Activated CD4-positive, alpha-beta T cell treated with anti-CD3 and anti-CD28 coated beads for 36 hours (primary cell): ENCODE results near the gene PRKCE. TPM values are rescaled to one million over a fixed set of nuclear protein-coding genes. Genes with fewer than 3 reads are reported as not detected.

Experiments used
- ATAC-seq: fragments of 200-7000 bp; cut with Tn5 transposase; one replicate; pipeline ENCODE4 v1.10.0; 2021; ENCODE audit warnings: mild to moderate bottlenecking, moderate library complexity
- CTCF ChIA-PET: fragments of 350-600 bp; sonication (Branson Sonifier 250); formaldehyde crosslinking; loops from one replicate; lab custom pipeline; 2021; ENCODE audit warnings: antibody characterized with exemption; lab: Charles Lee
- POLR2A ChIA-PET: fragments of 350-600 bp; sonication (Branson Sonifier 250); formaldehyde crosslinking; loops from one replicate; lab custom pipeline; 2021; ENCODE audit warnings: antibody characterized with exemption, inconsistent platforms; lab: Charles Lee
- DNase-seq: peaks from one replicate; pipeline ENCODE4 v3.0.0-alpha.2; 2020
- H3K27ac Mint-ChIP-seq: one replicate; pipeline ENCODE4 v1.8.0; 2021; ENCODE audit warnings: mixed read lengths
- H3K27me3 Mint-ChIP-seq: one replicate; pipeline ENCODE4 v1.8.0; 2021; ENCODE audit warnings: mixed read lengths
- H3K36me3 Mint-ChIP-seq: one replicate; pipeline ENCODE4 v1.8.0; 2021; ENCODE audit warnings: low read depth, mixed read lengths
- H3K4me1 Mint-ChIP-seq: one replicate; pipeline ENCODE4 v1.8.0; 2021; ENCODE audit warnings: mixed read lengths
- H3K4me3 Mint-ChIP-seq: one replicate; pipeline ENCODE4 v1.8.0; 2021; ENCODE audit warnings: mild to moderate bottlenecking, moderate library complexity, mixed read lengths
- H3K9me3 Mint-ChIP-seq: one replicate; pipeline ENCODE4 v1.8.0; 2021; ENCODE audit warnings: low read depth, mixed read lengths
- intact Hi-C, 2 experiments: fragments of 100-400 bp; cut with DNase I in 1 of 2; cut with micrococcal nuclease in 1 of 2; formaldehyde crosslinking; loops; one replicate each; pipeline versions ENCODE4 v1.14.2 to v1.15.1; 2022 to 2024; cut with DNase I, micrococcal nuclease
- total RNA-seq, 2 experiments: library from RNA; stranded (reverse); gene quantifications; one replicate each; pipeline ENCODE4 v1.2.3, GENCODE V29; 2021

PRKCE gene
- total RNA-seq, 2 experiments from 2014 or later: 9.0 to 13.2 TPM

GRCh38 chr2:45761635-45762034 is 110.2 kb downstream of the PRKCE start:
- H3K4me1 Mint-ChIP-seq: no peaks in the 10 kb centered on the region
- no peak overlapping the region for H3K27ac Mint-ChIP-seq
- ATAC-seq (no peak), DNase-seq (no peak)
- H3K27me3 Mint-ChIP-seq: no peaks in the 10 kb centered on the region
- H3K9me3 Mint-ChIP-seq: no peaks in the 10 kb centered on the region
- no peak overlapping the region for H3K4me3 Mint-ChIP-seq
- no peaks in the 10 kb centered on the region for H3K36me3 Mint-ChIP-seq
- intact Hi-C loops: no loop called here
- ChIA-PET POLR2A (no interaction called here), CTCF (interaction anchor here (0.6 kb wide), 1 partner anchor 9 kb away, joined by 3 read pairs; no protein-coding TSS in a partner anchor)

DNA sequence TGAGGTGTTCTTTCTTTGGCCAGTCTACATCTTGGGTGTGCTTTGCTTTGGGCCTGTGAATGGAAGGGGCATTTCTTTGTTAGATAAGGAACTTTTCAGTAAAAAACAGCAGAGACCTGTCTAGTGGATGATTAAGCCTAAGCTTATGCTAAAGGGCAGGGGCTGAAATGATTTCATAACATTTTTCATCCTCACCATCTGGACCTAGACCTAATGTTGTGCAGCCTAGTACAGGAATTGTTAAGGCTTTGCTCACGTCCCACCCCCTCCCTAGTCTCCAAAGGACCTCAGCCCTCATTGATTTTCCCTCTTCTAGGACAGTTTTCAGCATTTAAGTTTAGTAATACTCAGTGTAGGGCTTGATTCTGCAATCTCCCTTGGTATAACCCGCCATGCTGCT is 111.8 kb downstream of the PRKCE start:
- H3K27ac Mint-ChIP-seq: no peak overlapping the region

DNA sequence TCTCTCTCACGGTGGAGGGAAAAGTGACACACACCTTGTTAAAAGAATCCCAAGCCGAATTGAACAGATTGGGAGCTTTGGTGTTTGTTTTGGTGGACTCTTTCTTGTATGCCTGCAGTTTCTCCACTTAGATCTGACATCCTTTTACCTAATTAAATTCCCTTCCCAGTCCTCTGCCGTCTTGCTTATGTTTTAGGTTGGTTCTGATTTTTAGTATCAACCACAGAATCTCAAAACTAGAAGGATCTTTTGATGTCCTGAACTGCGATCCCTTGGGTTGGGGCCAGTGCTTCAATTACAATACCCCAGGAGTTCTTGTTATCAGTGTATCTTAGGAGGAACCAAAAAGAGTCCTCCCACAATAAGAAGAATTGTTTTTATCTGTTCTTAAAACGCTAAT is 112.3 kb downstream of the PRKCE start:
- DNase-seq (no peak), ATAC-seq (no peak)
- H3K9me3 Mint-ChIP-seq: no peaks in the 10 kb centered on the region
- no peaks in the 10 kb centered on the region for H3K36me3 Mint-ChIP-seq
- ChIA-PET CTCF (interaction anchor here (1.2 to 2.1 kb wide), 2 partner anchors 16 to 98 kb away, joined by 3 to 10 read pairs; no protein-coding TSS in a partner anchor), POLR2A (no interaction called here)
- intact Hi-C loops: no loop called here
- H3K4me3 Mint-ChIP-seq: no peak overlapping the region
- no peaks in the 10 kb centered on the region for H3K27me3 Mint-ChIP-seq
- no peaks in the 10 kb centered on the region for H3K4me1 Mint-ChIP-seq
- no peak overlapping the region for H3K27ac Mint-ChIP-seq

More for the DNA sequence above, 111.8 kb downstream of the PRKCE start:
- H3K4me3 Mint-ChIP-seq: no peak overlapping the region
- H3K27me3 Mint-ChIP-seq: no peaks in the 10 kb centered on the region
- no peak for DNase-seq
- no peak for ATAC-seq
- intact Hi-C loops: no loop called here
- POLR2A ChIA-PET: no interaction called here
- CTCF ChIA-PET: interaction anchor here (2.1 kb wide), 1 partner anchor 16 kb away, joined by 10 read pairs; no protein-coding TSS in a partner anchor
- H3K4me1 Mint-ChIP-seq: no peaks in the 10 kb centered on the region
- no peaks in the 10 kb centered on the region for H3K36me3 Mint-ChIP-seq
- no peaks in the 10 kb centered on the region for H3K9me3 Mint-ChIP-seq

- ATAC-seq (no peak), DNase-seq (no peak)
- H3K36me3 Mint-ChIP-seq: no peaks in the 10 kb centered on the region
- intact Hi-C loops: no loop called here
- ChIA-PET POLR2A (no interaction called here), CTCF (interaction anchor here (0.6 to 2.1 kb wide), 3 partner anchors 14 to 207 kb away, joined by 3 to 10 read pairs (median 4); no protein-coding TSS in a partner anchor)
- no peaks in the 10 kb centered on the region for H3K27me3 Mint-ChIP-seq
- H3K27ac Mint-ChIP-seq: no peak overlapping the region
- H3K9me3 Mint-ChIP-seq: no peaks in the 10 kb centered on the region
- H3K4me1 Mint-ChIP-seq: peaks cover 3% of the 10 kb centered on the region
- no peak overlapping the region for H3K4me3 Mint-ChIP-seq
Measured at GRCh38 chr2:45765007-45765727, 113.7 kb downstream of the PRKCE start.

DNA sequence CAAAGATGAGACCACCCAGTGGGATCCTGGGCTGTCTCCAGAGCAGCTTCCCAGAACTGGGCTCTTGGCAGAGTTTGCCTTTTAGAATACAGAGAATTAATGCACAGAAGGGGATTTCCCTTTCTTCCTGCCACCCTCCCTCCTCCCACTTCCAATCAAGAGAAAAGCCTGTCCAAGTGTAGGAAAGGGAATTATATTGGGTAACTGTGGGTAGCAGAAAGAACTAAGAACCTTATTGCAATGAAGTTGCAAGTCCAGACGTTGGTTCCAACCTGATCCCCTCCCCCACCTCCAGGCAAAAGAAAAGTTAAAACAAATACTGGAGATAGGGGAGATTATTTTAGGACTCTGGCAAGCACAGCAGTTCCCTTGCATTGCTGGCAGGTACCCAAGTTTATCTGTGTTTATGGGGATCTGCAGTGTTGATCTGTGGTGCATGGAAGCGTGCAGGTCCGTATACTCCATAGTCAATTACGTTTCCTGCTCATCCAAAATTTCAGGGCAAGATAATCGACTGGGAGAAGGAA is 114.3 kb downstream of the PRKCE start:
- intact Hi-C loops: no loop called here
- POLR2A ChIA-PET: no interaction called here

DNA sequence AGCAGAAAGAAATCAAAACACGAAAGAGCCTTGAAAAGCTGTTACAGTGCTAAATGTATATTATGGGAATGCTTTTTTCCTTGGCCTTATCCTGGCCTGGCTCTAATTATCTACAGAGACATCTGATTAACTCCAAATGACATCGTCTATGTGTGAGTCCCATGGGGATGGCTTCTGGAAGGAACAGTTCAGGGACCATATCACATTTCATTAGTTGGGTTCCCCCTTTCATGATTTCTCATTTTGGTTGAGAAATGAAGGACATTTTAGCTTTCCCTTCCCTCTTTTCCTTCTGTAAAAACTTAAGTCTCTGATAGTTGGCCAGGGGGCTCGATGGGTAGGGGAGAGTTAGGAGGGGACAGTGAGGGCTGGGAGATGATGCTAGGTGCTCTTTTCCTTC is 116.7 kb downstream of the PRKCE start:
- ATAC-seq (no peak), DNase-seq (no peak)
- Mint-ChIP-seq H3K4me1 (peaks cover 3% of the 10 kb centered on the region), H3K36me3 (no peaks in the 10 kb centered on the region), H3K27ac (no peak overlapping the region), H3K4me3 (no peak overlapping the region), H3K9me3 (no peaks in the 10 kb centered on the region), H3K27me3 (no peaks in the 10 kb centered on the region)
- ChIA-PET CTCF (interaction anchor here (0.5 to 2.3 kb wide), 4 partner anchors 11 to 792 kb away, joined by 3 to 10 read pairs (median 4); no protein-coding TSS in a partner anchor), POLR2A (no interaction called here)
- intact Hi-C loops: no loop called here

More for the DNA sequence above, 114.3 kb downstream of the PRKCE start:
- H3K27me3 Mint-ChIP-seq: no peaks in the 10 kb centered on the region
- H3K4me1 Mint-ChIP-seq: peaks cover 3% of the 10 kb centered on the region
- CTCF ChIA-PET: interaction anchor here (0.6 kb wide), 1 partner anchor 208 kb away, joined by 4 read pairs; no protein-coding TSS in a partner anchor
- H3K36me3 Mint-ChIP-seq: no peaks in the 10 kb centered on the region
- no peak overlapping the region for H3K27ac Mint-ChIP-seq
- no peaks in the 10 kb centered on the region for H3K9me3 Mint-ChIP-seq
- ATAC-seq (no peak), DNase-seq (no peak)
- H3K4me3 Mint-ChIP-seq: no peak overlapping the region

DNA sequence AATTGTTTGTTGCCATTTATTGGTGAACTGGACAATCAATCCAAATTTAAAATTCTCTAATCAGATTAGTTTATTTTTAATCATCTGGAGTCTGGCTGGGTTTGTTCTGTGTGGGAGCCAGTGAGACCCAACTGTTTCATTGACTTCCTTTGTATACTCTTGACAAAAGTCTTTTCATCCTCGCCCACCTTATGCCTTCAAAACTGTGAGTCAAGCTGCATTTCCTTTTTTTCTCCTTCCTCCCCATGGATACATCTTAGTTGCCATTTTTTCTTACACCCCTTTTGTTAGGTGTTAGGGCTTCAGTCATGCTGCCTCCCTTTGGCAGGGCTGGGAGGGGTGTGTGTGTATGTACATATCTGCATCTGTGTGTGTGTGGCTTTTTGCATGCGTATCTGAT is 117.6 kb downstream of the PRKCE start:
- H3K9me3 Mint-ChIP-seq: no peaks in the 10 kb centered on the region
- H3K27ac Mint-ChIP-seq: no peak overlapping the region
- CTCF ChIA-PET: interaction anchor here (1.8 to 2.3 kb wide), 2 partner anchors 10 to 11 kb away, joined by 5 to 10 read pairs; no protein-coding TSS in a partner anchor

DNA sequence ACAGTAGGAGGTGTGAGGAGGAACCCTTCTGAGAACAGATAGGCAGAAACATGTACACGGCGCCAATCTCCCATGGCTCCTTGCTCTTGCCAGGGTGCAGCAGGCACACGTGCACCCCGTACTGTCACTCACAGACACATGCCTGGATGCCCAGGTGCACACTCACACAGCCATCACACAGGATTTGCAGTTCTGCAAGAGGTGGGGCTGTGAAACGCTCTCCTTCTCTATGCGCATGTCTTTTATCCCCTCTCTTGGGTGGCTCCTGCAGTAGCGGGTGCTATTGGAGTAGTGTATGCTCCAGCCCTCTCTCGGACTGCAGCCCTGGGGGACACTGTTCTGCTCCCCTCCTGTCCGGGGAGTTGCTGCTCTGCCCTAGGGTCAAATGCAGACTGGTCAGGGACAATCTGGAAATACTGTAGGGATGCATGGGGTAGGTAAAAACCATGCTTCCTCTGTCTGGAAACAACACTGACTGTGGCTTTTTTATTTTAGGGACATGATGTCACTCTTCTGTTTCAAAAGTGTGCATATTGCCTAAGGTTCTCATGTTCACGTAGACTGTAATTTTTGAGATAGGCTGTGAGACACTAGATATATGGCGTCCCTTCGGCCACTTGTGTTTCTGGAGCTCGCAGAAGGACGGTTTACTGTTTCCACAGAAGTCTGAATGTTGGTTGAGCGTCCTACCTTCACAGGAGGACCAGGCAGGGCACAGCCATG is 118.5 kb downstream of the PRKCE start:
- no peak for DNase-seq
- ChIA-PET CTCF (interaction anchor here (0.6 to 1.5 kb wide), 3 partner anchors 8 to 165 kb away, joined by 3 to 7 read pairs (median 3); no protein-coding TSS in a partner anchor), POLR2A (no interaction called here)
- intact Hi-C loops: loop anchor here in 1 of 2 experiments (10.0 kb wide), 1 partner anchor 165 kb away; no protein-coding TSS in a partner anchor
- Mint-ChIP-seq H3K4me3 (no peak overlapping the region), H3K36me3 (no peaks in the 10 kb centered on the region), H3K27me3 (no peaks in the 10 kb centered on the region), H3K27ac (no peak overlapping the region), H3K9me3 (no peaks in the 10 kb centered on the region), H3K4me1 (peaks cover 3% of the 10 kb centered on the region)
- ATAC-seq: no peak

More for the DNA sequence above, 117.6 kb downstream of the PRKCE start:
- Mint-ChIP-seq H3K27me3 (no peaks in the 10 kb centered on the region), H3K4me1 (peaks cover 3% of the 10 kb centered on the region), H3K36me3 (no peaks in the 10 kb centered on the region), H3K4me3 (no peak overlapping the region)
- intact Hi-C loops: no loop called here
- no peak for DNase-seq
- POLR2A ChIA-PET: no interaction called here
- no peak for ATAC-seq

- Mint-ChIP-seq H3K4me3 (no peak overlapping the region), H3K27me3 (no peaks in the 10 kb centered on the region), H3K27ac (no peak overlapping the region), H3K4me1 (peaks cover 3% of the 10 kb centered on the region), H3K9me3 (no peaks in the 10 kb centered on the region), H3K36me3 (no peaks in the 10 kb centered on the region)
- ATAC-seq (no peak), DNase-seq (no peak)
- ChIA-PET CTCF (interaction anchor here (0.6 to 1.5 kb wide), 3 partner anchors 9 to 164 kb away, joined by 3 to 7 read pairs (median 3); no protein-coding TSS in a partner anchor), POLR2A (no interaction called here)
- intact Hi-C loops: loop anchor here in 1 of 2 experiments (10.0 kb wide), 1 partner anchor 164 kb away; no protein-coding TSS in a partner anchor
Measured at GRCh38 chr2:45770811-45771210, 119.3 kb downstream of the PRKCE start.

DNA sequence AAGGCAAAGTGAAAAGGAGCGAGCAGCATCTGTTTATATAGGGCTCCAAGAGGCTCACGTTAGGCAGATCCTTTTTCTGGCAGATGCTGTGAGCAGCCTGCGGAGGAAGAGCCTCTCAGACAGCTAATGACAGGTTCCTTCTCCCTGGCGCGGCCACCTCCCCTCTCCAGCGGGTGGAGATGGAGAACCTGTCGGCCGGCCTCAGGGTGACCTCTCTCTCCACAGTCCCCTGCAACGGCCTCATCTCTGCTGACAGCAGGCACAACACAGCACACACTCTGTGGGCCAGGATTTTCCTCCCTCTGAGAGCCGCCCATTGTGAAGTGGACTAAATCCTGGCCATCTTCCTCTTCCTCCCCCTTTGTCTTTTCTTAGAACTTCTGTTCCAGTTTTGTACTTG is 119.8 kb downstream of the PRKCE start:
- Mint-ChIP-seq H3K4me1 (peaks cover 3% of the 10 kb centered on the region), H3K4me3 (no peak overlapping the region), H3K9me3 (no peaks in the 10 kb centered on the region), H3K27me3 (no peaks in the 10 kb centered on the region), H3K36me3 (no peaks in the 10 kb centered on the region), H3K27ac (no peak overlapping the region)
- DNase-seq: no peak
- CTCF ChIA-PET: interaction anchor here (1.5 kb wide), 1 partner anchor 9 kb away, joined by 7 read pairs; no protein-coding TSS in a partner anchor
- no peak for ATAC-seq
- intact Hi-C loops: loop anchor here in 1 of 2 experiments (10.0 kb wide), 1 partner anchor 164 kb away; no protein-coding TSS in a partner anchor
- POLR2A ChIA-PET: no interaction called here

- Mint-ChIP-seq H3K36me3 (no peaks in the 10 kb centered on the region), H3K9me3 (no peaks in the 10 kb centered on the region), H3K27me3 (no peaks in the 10 kb centered on the region), H3K4me3 (no peak overlapping the region), H3K4me1 (peaks cover 3% of the 10 kb centered on the region), H3K27ac (no peak overlapping the region)
- ATAC-seq: no peak
- CTCF ChIA-PET: interaction anchor here (1.0 kb wide), 1 partner anchor 8 kb away, joined by 3 read pairs; no protein-coding TSS in a partner anchor
- no peak for DNase-seq
- intact Hi-C loops: loop anchor here in 1 of 2 experiments (10.0 kb wide), 1 partner anchor 163 kb away; no protein-coding TSS in a partner anchor
- POLR2A ChIA-PET: no interaction called here
Measured at GRCh38 chr2:45772038-45772437, 120.6 kb downstream of the PRKCE start.
